HEK293 (cell line): ENCODE data around the gene NECTIN2.

Source experiments
- ZFP69B ChIP-seq: fragments of 450-650 bp; formaldehyde crosslinking; IDR thresholded peaks from 2 replicates; pipeline ENCODE4 v1.5.1; 2016; ENCODE audit warnings: missing biosample characterization, missing genetic modification characterization
- ZNF274 ChIP-seq, 2 experiments: fragments of 200-500 bp in 1 of 2; fragments of 450-650 bp in 1 of 2; sonication (Bioruptor generic) in 1 of 2; formaldehyde crosslinking in 1 of 2; IDR thresholded peaks; 2 replicates each; pipeline versions ENCODE4 v1.5.1 to v1.6.1; 2014 to 2016; ENCODE audit warnings: borderline replicate concordance in 1 of 2, inconsistent platforms in 1 of 2, low read length in 1 of 2, missing biosample characterization in 1 of 2, missing genetic modification characterization in 1 of 2
- ZNF518A ChIP-seq: fragments of 450-650 bp; formaldehyde crosslinking; conservative IDR thresholded peaks from 2 replicates; pipeline ENCODE4 v1.5.1; 2016; ENCODE audit warnings: low read depth, missing biosample characterization, missing genetic modification characterization
- ZNF670 ChIP-seq: fragments of 450-650 bp; formaldehyde crosslinking; IDR thresholded peaks from 2 replicates; pipeline ENCODE4 v1.5.1; 2016; ENCODE audit warnings: missing biosample characterization, missing genetic modification characterization, low read depth
- ZNF768 ChIP-seq: fragments of 450-650 bp; formaldehyde crosslinking; IDR thresholded peaks from 2 replicates; pipeline ENCODE4 v1.5.1; 2018; ENCODE audit warnings: missing biosample characterization, mild to moderate bottlenecking, missing genetic modification characterization

GRCh38 chr19:44840811-44841210, 5.3 kb upstream of the NECTIN2 start:
- TF ChIP-seq ZNF670 (tag by site-specific recombination) (no peak), ZNF518A (tag by site-specific recombination) (no peak), ZNF768 (tag by site-specific recombination) (no peak), ZFP69B (tag by site-specific recombination) (no peak), ZNF274 (IDR thresholded peaks at IDR 0.05; ENCODE audit: low read length) (no peak), ZNF274 (tag by site-specific recombination; IDR thresholded peaks at IDR 0.05; ENCODE audit: borderline replicate concordance) (no peak)
